HL-60 (cell line): ENCODE measurements around the gene POU2F1.

ENCODE experiments used
- DNase-seq, 2 experiments: peaks; one replicate each; pipeline ENCODE4 v3.0.0-alpha.2; 2010 to 2020; ENCODE audit warnings: low read depth in 1 of 2, low spot score in 1 of 2
- H3K27ac ChIP-seq: fragments of 250-450 bp; sonication (Bioruptor Pico); replicated peaks from 2 replicates; pipeline ENCODE4 v1.5.1; 2020; ENCODE audit warnings: mild to moderate bottlenecking, moderate library complexity
- H3K27me3 ChIP-seq: fragments of 250-450 bp; sonication (Bioruptor Pico); 2 replicates; pipeline ENCODE4 v1.5.1; 2021; ENCODE audit warnings: mild to moderate bottlenecking, moderate library complexity; ENCODE audit not compliant: insufficient read depth, poor library complexity, severe bottlenecking
- H3K4me3 ChIP-seq: replicated peaks from 2 replicates; pipeline ENCODE4 v1.5.1; 2011; ENCODE audit warnings: mild to moderate bottlenecking, control low read depth, low read length; ENCODE audit not compliant: insufficient read depth
- CTCF ChIP-seq: IDR thresholded peaks from one replicate; pipeline ENCODE4 v1.5.1; 2011; ENCODE audit warnings: low read length, control low read depth, inconsistent platforms; ENCODE audit not compliant: insufficient read depth
- GABPA ChIP-seq: IDR thresholded peaks from 2 replicates; pipeline ENCODE4 v1.6.1; 2012; ENCODE audit warnings: low read depth
- POLR2AphosphoS5 ChIP-seq: IDR thresholded peaks from 2 replicates; pipeline ENCODE4 v1.6.1; 2012; ENCODE audit warnings: low read depth
- REST ChIP-seq: IDR thresholded peaks from 2 replicates; pipeline ENCODE4 v1.6.1; 2012; ENCODE audit warnings: low read depth; ENCODE audit not compliant: insufficient replicate concordance
- SPI1 ChIP-seq: IDR thresholded peaks from 2 replicates; pipeline ENCODE4 v1.6.1; 2012; ENCODE audit warnings: low read depth, mild to moderate bottlenecking, borderline replicate concordance

Gene POU2F1

GRCh38 chr1:167246971-167247370, 26.3 kb downstream of the POU2F1 start:
- no peak overlapping the region for H3K27ac ChIP-seq
- TF ChIP-seq REST (no peak), SPI1 (no peak), POLR2AphosphoS5 (no peak), GABPA (no peak), CTCF (no peak)
- no peak overlapping the region for H3K4me3 ChIP-seq
- DNase-seq = no peak
- H3K27me3 ChIP-seq = no peaks in the 10 kb centered on the region

GRCh38 chr1:167247754-167248153, 27.1 kb downstream of the POU2F1 start:
- no peaks in the 10 kb centered on the region for H3K27me3 ChIP-seq
- DNase-seq = no peak
- H3K4me3 ChIP-seq = no peak overlapping the region
- H3K27ac ChIP-seq = no peak overlapping the region
- TF ChIP-seq SPI1 (no peak), GABPA (no peak), CTCF (no peak), REST (no peak), POLR2AphosphoS5 (no peak)

- Histone ChIP-seq H3K4me3 (no peak overlapping the region), H3K27me3 (no peaks in the 10 kb centered on the region), H3K27ac (no peak overlapping the region)
- no peak for DNase-seq
- TF ChIP-seq CTCF = no peak
- no peak for TF ChIP-seq REST
- TF ChIP-seq SPI1 = no peak
- TF ChIP-seq GABPA = no peak
These were observed 28.3 kb downstream of the POU2F1 start for GRCh38 chr1:167248707-167249642.
